HG02759 (cell line): Measurements from ENCODE around the gene ADAMTS7.
"Not testable (repeated sequence)": the region's sequence is repeated elsewhere in the genome, so short reads cannot be mapped to it uniquely, and the experiment has no call there.

ENCODE experiments used
- ATAC-seq: cut with Tn5 transposase; IDR thresholded peaks from one replicate; pipeline ENCODE4 v1.9.1; 2021; ENCODE audit warnings: mild to moderate bottlenecking, moderate library complexity; ENCODE audit not compliant: unreplicated experiment

Gene ADAMTS7

GRCh38 chr15:78727561-78727960 is 83.7 kb downstream of the ADAMTS7 start:
- no peak for ATAC-seq

- ATAC-seq, result no peak
These were observed 84.3 kb downstream of the ADAMTS7 start for GRCh38 chr15:78726870-78727551.

GRCh38 chr15:78719819-78720450 is 91.3 kb downstream of the ADAMTS7 start:
- not testable (repeated sequence) for ATAC-seq

GRCh38 chr15:78718837-78719236 is 92.4 kb downstream of the ADAMTS7 start:
- no peak for ATAC-seq

- no peak for ATAC-seq
These were observed 93.2 kb downstream of the ADAMTS7 start for GRCh38 chr15:78717956-78718656.

GRCh38 chr15:78716651-78717050 is 94.6 kb downstream of the ADAMTS7 start:
- ATAC-seq, result no peak

GRCh38 chr15:78715930-78716329 is 95.3 kb downstream of the ADAMTS7 start:
- no peak for ATAC-seq

- no peak for ATAC-seq
These were observed 95.8 kb downstream of the ADAMTS7 start for GRCh38 chr15:78715434-78715833.

- no peak for ATAC-seq
These were observed 96.4 kb downstream of the ADAMTS7 start for GRCh38 chr15:78714890-78715289.

- ATAC-seq, result no peak
These were observed 98.3 kb downstream of the ADAMTS7 start for GRCh38 chr15:78712797-78713515.

GRCh38 chr15:78711638-78712037 is 99.6 kb downstream of the ADAMTS7 start:
- no peak for ATAC-seq

GRCh38 chr15:78709263-78709882 is 101.9 kb downstream of the ADAMTS7 start:
- ATAC-seq, result peak; percentile 73
